Endodermal cell (in vitro differentiated cells): ENCODE measurements around the gene COQ2. TPM values are rescaled to one million over a fixed set of nuclear protein-coding genes. Genes with fewer than 3 reads are reported as not detected.

Experiments
- DNase-seq: peaks from one replicate; pipeline ENCODE4 v3.0.0-alpha.2; 2017
- H3K27ac ChIP-seq: 2 replicates; pipeline ENCODE4 v1.5.1; 2013; ENCODE audit warnings: mild to moderate bottlenecking, low read depth, low read length, moderate library complexity
- H3K27me3 ChIP-seq: 2 replicates; pipeline ENCODE4 v1.6.1; 2013; ENCODE audit warnings: mild to moderate bottlenecking, low read length, moderate library complexity; ENCODE audit not compliant: insufficient read depth, control insufficient read depth, poor library complexity, severe bottlenecking
- H3K36me3 ChIP-seq: 2 replicates; pipeline ENCODE4 v1.7.0; 2013; ENCODE audit warnings: mild to moderate bottlenecking, low read length, moderate library complexity; ENCODE audit not compliant: control insufficient read depth, insufficient read depth
- H3K4me1 ChIP-seq: one replicate; pipeline ENCODE4 v1.7.0; 2013; ENCODE audit warnings: low read length; ENCODE audit not compliant: control insufficient read depth, insufficient read depth
- H3K4me3 ChIP-seq: 2 replicates; pipeline ENCODE4 v1.5.1; 2013; ENCODE audit warnings: mild to moderate bottlenecking, low read length, moderate library complexity
- H3K9ac ChIP-seq: 2 replicates; pipeline ENCODE4 v1.6.1; 2013; ENCODE audit warnings: mild to moderate bottlenecking, low read length, moderate library complexity; ENCODE audit not compliant: poor library complexity, severe bottlenecking; ENCODE audit errors: extremely low read depth
- H3K9me3 ChIP-seq: 2 replicates; pipeline ENCODE4 v1.6.1; 2013; ENCODE audit warnings: mild to moderate bottlenecking, low read length, moderate library complexity; ENCODE audit not compliant: control insufficient read depth
- H3K27ac Mint-ChIP-seq: 2 replicates; pipeline ENCODE4 v1.8.0; 2020; ENCODE audit warnings: mixed read lengths
- H3K27me3 Mint-ChIP-seq: 2 replicates; pipeline ENCODE4 v1.8.0; 2021; ENCODE audit warnings: mild to moderate bottlenecking, mixed read lengths; ENCODE audit not compliant: insufficient read depth
- H3K36me3 Mint-ChIP-seq: 2 replicates; pipeline ENCODE4 v1.8.0; 2020; ENCODE audit warnings: low read depth, mixed read lengths
- H3K4me1 Mint-ChIP-seq: 2 replicates; pipeline ENCODE4 v1.8.0; 2020; ENCODE audit warnings: mixed read lengths
- H3K4me3 Mint-ChIP-seq: 2 replicates; pipeline ENCODE4 v1.8.0; 2020; ENCODE audit warnings: mild to moderate bottlenecking, moderate library complexity, mixed read lengths
- H3K9me3 Mint-ChIP-seq: 2 replicates; pipeline ENCODE4 v1.8.0; 2020; ENCODE audit warnings: mild to moderate bottlenecking, mixed read lengths
- CTCF ChIP-seq: fragments of 200-600 bp; sonication (generic); conservative IDR thresholded peaks from 2 replicates; pipeline ENCODE4 v1.5.0; 2021; ENCODE audit warnings: antibody characterized with exemption, mild to moderate bottlenecking
- WGBS, 2 experiments: methylation state at CpG; one replicate each; pipeline versions ENCODE4 v1.1.5 to v1.1.7; 2013; ENCODE audit warnings: missing lambda C conversion rate in 2 of 2, mixed read lengths in 1 of 2; ENCODE audit not compliant: insufficient coverage in 1 of 2, insufficient read length in 1 of 2; 5-methylcytosine and 5-hydroxymethylcytosine counted together
- total RNA-seq, 2 donors: library from RNA; stranded (reverse); fragmentation: NEBNext Ultra II Directional in 1 of 2; extraction: Animal tissue kit (Norgen Biotek cat#: 25700) in 1 of 2; gene quantifications; 2 replicates in 1 of 2; 3 replicates in 1 of 2; pipeline ENCODE4 v1.2.1, GENCODE V29; 2021

The COQ2 gene
- total RNA-seq, 2 donors from 2014 or later, result 17.7 to 18.4 TPM

- Mint-ChIP-seq H3K4me3 (no peak overlapping the region), H3K27me3 (no peaks in the 10 kb centered on the region), H3K4me1 (peaks cover 3% of the 10 kb centered on the region), H3K27ac (no peak overlapping the region), H3K9me3 (no peaks in the 10 kb centered on the region), H3K36me3 (no peaks in the 10 kb centered on the region)
- WGBS, 2 experiments, result 44 to 49% methylated on average over 4 of the region's 4 CpGs
- no peak overlapping the region for H3K4me3 ChIP-seq
- no peak overlapping the region for H3K9ac ChIP-seq
- no peaks in the 10 kb centered on the region for H3K9me3 ChIP-seq
- H3K27ac ChIP-seq, result no peak overlapping the region
- no peaks in the 10 kb centered on the region for H3K4me1 ChIP-seq
- H3K36me3 ChIP-seq, result no peaks in the 10 kb centered on the region
- H3K27me3 ChIP-seq, result no peaks in the 10 kb centered on the region
- DNase-seq, result peak; percentile 78
- TF ChIP-seq CTCF, result no peak
These were observed 24.1 kb upstream of the COQ2 start for GRCh38 chr4:83308672-83309071.

- H3K4me1 ChIP-seq, result no peaks in the 10 kb centered on the region
- H3K9ac ChIP-seq, result no peak overlapping the region
- Mint-ChIP-seq H3K27me3 (no peaks in the 10 kb centered on the region), H3K4me3 (no peak overlapping the region), H3K27ac (no peak overlapping the region), H3K36me3 (no peaks in the 10 kb centered on the region), H3K4me1 (peaks cover 3% of the 10 kb centered on the region), H3K9me3 (no peaks in the 10 kb centered on the region)
- H3K9me3 ChIP-seq, result no peaks in the 10 kb centered on the region
- DNase-seq, result no peak
- 60 to 81% methylated on average over 3 to 7 of the region's 7 CpGs for WGBS, 2 experiments
- no peak overlapping the region for H3K27ac ChIP-seq
- TF ChIP-seq CTCF, result no peak
- no peaks in the 10 kb centered on the region for H3K27me3 ChIP-seq
- H3K4me3 ChIP-seq, result no peak overlapping the region
- H3K36me3 ChIP-seq, result no peaks in the 10 kb centered on the region
These were observed 23.3 kb upstream of the COQ2 start for GRCh38 chr4:83307920-83308319.

GRCh38 chr4:83305187-83305586, 20.6 kb upstream of the COQ2 start:
- no peak for DNase-seq
- Mint-ChIP-seq H3K4me3 (no peak overlapping the region), H3K27me3 (no peaks in the 10 kb centered on the region), H3K27ac (no peak overlapping the region), H3K36me3 (no peaks in the 10 kb centered on the region), H3K9me3 (no peaks in the 10 kb centered on the region), H3K4me1 (peaks cover 3% of the 10 kb centered on the region)
- no peak overlapping the region for H3K4me3 ChIP-seq
- H3K9ac ChIP-seq, result no peak overlapping the region
- H3K36me3 ChIP-seq, result no peaks in the 10 kb centered on the region
- no peaks in the 10 kb centered on the region for H3K9me3 ChIP-seq
- WGBS, 2 experiments, result 96% methylated on average over 2 of the region's 2 CpGs; no CpG with 5 or more reads in 1 of the 2 experiments
- TF ChIP-seq CTCF, result no peak
- H3K27me3 ChIP-seq, result no peaks in the 10 kb centered on the region
- no peak overlapping the region for H3K27ac ChIP-seq
- H3K4me1 ChIP-seq, result no peaks in the 10 kb centered on the region
